Neural progenitor cell (in vitro differentiated cells): Measurements from ENCODE around the gene DPAGT1. TPM values are rescaled to one million over a fixed set of nuclear protein-coding genes. Genes with fewer than 3 reads are reported as not detected.

Source experiments
- DNase-seq: peaks from one replicate; pipeline ENCODE4 v3.0.0-alpha.2; 2016; ENCODE audit warnings: low spot score
- H2AFZ ChIP-seq: fragments of 200-600 bp; sonication (generic); replicated peaks from 2 replicates; pipeline ENCODE4 v1.6.1; 2016; ENCODE audit warnings: antibody characterized with exemption
- H3F3A ChIP-seq: fragments of 200-600 bp; sonication (generic); 2 replicates; pipeline ENCODE4 v1.6.1; 2016; ENCODE audit warnings: antibody characterized with exemption, low read depth
- H3K27ac ChIP-seq: fragments of 200-600 bp; sonication (generic); 2 replicates; pipeline ENCODE4 v1.5.1; 2016; ENCODE audit warnings: mild to moderate bottlenecking
- H3K27me3 ChIP-seq: fragments of 200-600 bp; sonication (generic); 2 replicates; pipeline ENCODE4 v1.6.1; 2016; ENCODE audit warnings: mild to moderate bottlenecking, moderate library complexity
- H3K36me3 ChIP-seq: fragments of 200-600 bp; sonication (generic); 2 replicates; pipeline ENCODE4 v1.5.1; 2016
- H3K4me1 ChIP-seq: fragments of 200-600 bp; sonication (generic); 2 replicates; pipeline ENCODE4 v1.6.1; 2016; ENCODE audit warnings: mixed run types
- H3K4me2 ChIP-seq: fragments of 200-600 bp; sonication (generic); 2 replicates; pipeline ENCODE4 v1.6.1; 2016
- H3K4me3 ChIP-seq: fragments of 200-600 bp; sonication (generic); 2 replicates; pipeline ENCODE4 v1.5.1; 2016
- H3K79me2 ChIP-seq: fragments of 200-600 bp; sonication (generic); 2 replicates; pipeline ENCODE4 v1.6.1; 2016; ENCODE audit warnings: low read depth
- H3K9ac ChIP-seq: fragments of 200-600 bp; sonication (generic); 2 replicates; pipeline ENCODE4 v1.6.1; 2016
- H3K9me3 ChIP-seq: fragments of 200-600 bp; sonication (generic); 2 replicates; pipeline ENCODE4 v1.5.1; 2016; ENCODE audit warnings: low read depth
- H4K20me1 ChIP-seq: fragments of 200-600 bp; sonication (generic); 2 replicates; pipeline ENCODE4 v1.6.1; 2016; ENCODE audit warnings: low read depth
- H3K27ac Mint-ChIP-seq: 3 replicates; pipeline ENCODE4 v1.8.0; 2021; ENCODE audit warnings: mixed read lengths
- H3K27me3 Mint-ChIP-seq: 2 replicates; pipeline ENCODE4 v1.8.0; 2022; ENCODE audit warnings: low read depth, mild to moderate bottlenecking, inconsistent platforms, moderate library complexity, mixed read lengths; ENCODE audit not compliant: insufficient read depth
- H3K36me3 Mint-ChIP-seq: 3 replicates; pipeline ENCODE4 v1.8.0; 2021; ENCODE audit warnings: mixed read lengths
- H3K4me1 Mint-ChIP-seq: 3 replicates; pipeline ENCODE4 v1.8.0; 2021; ENCODE audit warnings: mixed read lengths
- H3K4me3 Mint-ChIP-seq: 3 replicates; pipeline ENCODE4 v1.8.0; 2021; ENCODE audit warnings: mild to moderate bottlenecking, moderate library complexity, mixed read lengths
- H3K9me3 Mint-ChIP-seq: 3 replicates; pipeline ENCODE4 v1.8.0; 2020; ENCODE audit warnings: mixed read lengths
- CTCF ChIP-seq: fragments of 200-600 bp; sonication (generic); IDR thresholded peaks from 2 replicates; pipeline ENCODE4 v1.5.1; 2017; ENCODE audit warnings: antibody characterized with exemption, mild to moderate bottlenecking
- EZH2 ChIP-seq: fragments of 200-600 bp; sonication (generic); IDR thresholded peaks from 2 replicates; pipeline ENCODE4 v1.6.1; 2017; ENCODE audit warnings: antibody characterized with exemption, mild to moderate bottlenecking, moderate library complexity
- EZH2phosphoT487 ChIP-seq: fragments of 200-600 bp; sonication (generic); IDR thresholded peaks from 2 replicates; pipeline ENCODE4 v1.6.1; 2017; ENCODE audit warnings: antibody characterized with exemption
- total RNA-seq: library from RNA; depleted of rRNA; stranded (reverse); fragments of >200 nt; gene quantifications from 2 replicates; pipeline ENCODE4 v1.2.3, GENCODE V29; 2015; ENCODE audit warnings: low replicate concordance

The DPAGT1 gene
- total RNA-seq, 1 donor from 2014 or later, result 13.4 TPM

GRCh38 chr11:119108146-119108856 lies 6.6 kb upstream of the DPAGT1 start:
- peaks cover 30% of the 10 kb centered on the region for H3K4me1 Mint-ChIP-seq

GRCh38 chr11:119107538-119108145 lies 6.0 kb upstream of the DPAGT1 start:
- peaks cover 2% of the 10 kb centered on the region for H3K27me3 Mint-ChIP-seq
- no peak overlapping the region for H3K27ac ChIP-seq
- H3K9me3 Mint-ChIP-seq, result no peaks in the 10 kb centered on the region
- peaks cover 12% of the 10 kb centered on the region for H3K79me2 ChIP-seq
- H3K4me2 ChIP-seq, result peak overlapping the region; percentile 99
- H3K4me1 Mint-ChIP-seq, result peaks cover 34% of the 10 kb centered on the region
- peak overlapping the region; percentile 88 for H2AFZ ChIP-seq
- no peaks in the 10 kb centered on the region for H3K36me3 ChIP-seq
- peak overlapping the region; percentile 97 for H3K4me3 ChIP-seq
- peak; percentile 44 for TF ChIP-seq EZH2
- TF ChIP-seq CTCF, result no peak
- H3F3A ChIP-seq, result peaks cover 41% of the 10 kb centered on the region
- H3K27me3 ChIP-seq, result peaks cover 15% of the 10 kb centered on the region
- H3K36me3 Mint-ChIP-seq, result peaks cover 4% of the 10 kb centered on the region
- H4K20me1 ChIP-seq, result peaks cover 4% of the 10 kb centered on the region
- peak overlapping the region; percentile 92 for H3K4me3 Mint-ChIP-seq
- H3K4me1 ChIP-seq, result peaks cover 9% of the 10 kb centered on the region
- no peaks in the 10 kb centered on the region for H3K9me3 ChIP-seq
- peak; percentile 52 for DNase-seq
- no peak overlapping the region for H3K27ac Mint-ChIP-seq
- peak overlapping the region; percentile 38 for H3K9ac ChIP-seq

More at GRCh38 chr11:119108146-119108856, 6.6 kb upstream of the DPAGT1 start:
- Mint-ChIP-seq H3K27ac (peak overlapping the region; percentile 66), H3K36me3 (peaks cover 4% of the 10 kb centered on the region), H3K9me3 (no peaks in the 10 kb centered on the region), H3K27me3 (peaks cover 1% of the 10 kb centered on the region), H3K4me3 (peak overlapping the region; percentile 88)
- no peak overlapping the region for H2AFZ ChIP-seq
- peak overlapping the region; percentile 97 for H3K4me3 ChIP-seq
- H3K4me1 ChIP-seq, result peaks cover 9% of the 10 kb centered on the region
- H3K27ac ChIP-seq, result no peak overlapping the region
- H3K9me3 ChIP-seq, result no peaks in the 10 kb centered on the region
- H3K9ac ChIP-seq, result no peak overlapping the region
- peak; percentile 54 for DNase-seq
- H3K27me3 ChIP-seq, result peaks cover 15% of the 10 kb centered on the region
- H4K20me1 ChIP-seq, result peaks cover 4% of the 10 kb centered on the region
- H3K4me2 ChIP-seq, result peak overlapping the region; percentile 99
- no peak for TF ChIP-seq EZH2
- TF ChIP-seq CTCF, result no peak
- no peak for TF ChIP-seq EZH2phosphoT487
- H3K36me3 ChIP-seq, result no peaks in the 10 kb centered on the region
- peaks cover 8% of the 10 kb centered on the region for H3K79me2 ChIP-seq
- peaks cover 34% of the 10 kb centered on the region for H3F3A ChIP-seq

GRCh38 chr11:119106564-119107537 lies 5.2 kb upstream of the DPAGT1 start, which contains the start of gene C2CD2L:
TSS of gene C2CD2L (plus strand) at chr11:119107344. CDS start at chr11:119107742, 398 bp downstream.
- H3F3A ChIP-seq, result peaks cover 47% of the 10 kb centered on the region
- DNase-seq, result peak; percentile 95
- TF ChIP-seq EZH2phosphoT487 (no peak), CTCF (no peak), EZH2 (no peak)
- H3K36me3 ChIP-seq, result no peaks in the 10 kb centered on the region
- peak within 1 kb of the TSS; percentile 92 for H3K4me3 Mint-ChIP-seq
- H4K20me1 ChIP-seq, result peaks cover 4% of the 10 kb centered on the region
- peaks cover 12% of the 10 kb centered on the region for H3K79me2 ChIP-seq
- H3K9ac ChIP-seq, result peak within 1 kb of the TSS; percentile 38
- no peaks in the 10 kb centered on the region for H3K9me3 ChIP-seq
- H3K27ac ChIP-seq, result no peak within 1 kb of the TSS
- H3K27ac Mint-ChIP-seq, result peak within 1 kb of the TSS; percentile 89
- peaks cover 38% of the 10 kb centered on the region for H3K4me1 Mint-ChIP-seq
- peaks cover 15% of the 10 kb centered on the region for H3K27me3 ChIP-seq
- H3K4me3 ChIP-seq, result peak within 1 kb of the TSS; percentile 97
- peaks cover 2% of the 10 kb centered on the region for H3K27me3 Mint-ChIP-seq
- H3K36me3 Mint-ChIP-seq, result peaks cover 4% of the 10 kb centered on the region
- H3K4me1 ChIP-seq, result peaks cover 9% of the 10 kb centered on the region
- peak within 1 kb of the TSS; percentile 99 for H3K4me2 ChIP-seq
- peak within 1 kb of the TSS; percentile 88 for H2AFZ ChIP-seq
- no peaks in the 10 kb centered on the region for H3K9me3 Mint-ChIP-seq
